ENCODE measurements around the gene EGFLAM.
A peak's percentile ranks its signal among the peaks of the same experiment; 100 is the strongest.

The EGFLAM gene

GRCh38 chr5:38383701-38384100, 125.3 kb downstream of the EGFLAM start:
- no peaks in the 10 kb centered on the region for H3K27me3 ChIP-seq (ENCODE audit: control insufficient read depth in 3 of 3, insufficient read depth in 3 of 3, low read depth in 1 of 3, low read length in 3 of 3)
- H3K79me1 ChIP-seq (ENCODE audit: low read depth, low read length): no peaks in the 10 kb centered on the region
- no peak overlapping the region for H3K9ac ChIP-seq (ENCODE audit: low read depth, low read length, poor library complexity)
- H2AK5ac ChIP-seq (ENCODE audit: low read depth, low read length): no peak overlapping the region
- H3K4me2 ChIP-seq (ENCODE audit: insufficient read depth, low read length, poor library complexity, severe bottlenecking): no peak overlapping the region
- peaks cover 0 to 7% of the 10 kb centered on the region in 2 donors for H3K4me1 ChIP-seq (ENCODE audit: control insufficient read depth in 2 of 2, insufficient read depth in 1 of 2, low read depth in 1 of 2, low read length in 2 of 2)
- H3K18ac ChIP-seq (ENCODE audit: low read length): no peak overlapping the region
- H3K4ac ChIP-seq (ENCODE audit: low read length): no peak overlapping the region
- H2BK120ac ChIP-seq (ENCODE audit: low read depth, low read length): no peak overlapping the region
- no peak overlapping the region for H3K4me3 ChIP-seq (ENCODE audit: low read length in 2 of 2)
- H3K36me3 ChIP-seq (replicated peaks in 1 of 2; ENCODE audit: control insufficient read depth in 2 of 2, insufficient read depth in 2 of 2, low read length in 2 of 2): no peaks in the 10 kb centered on the region
- no peak overlapping the region for H3K27ac ChIP-seq (replicated peaks; ENCODE audit: low read length)
- H2BK5ac ChIP-seq (ENCODE audit: low read length): no peak overlapping the region
- no peak overlapping the region for H2AFZ ChIP-seq (ENCODE audit: low read length)
- H4K8ac ChIP-seq (ENCODE audit: low read depth, low read length): no peak overlapping the region
- H2BK12ac ChIP-seq (ENCODE audit: low read length): no peak overlapping the region
- no peak overlapping the region for H4K91ac ChIP-seq (ENCODE audit: low read depth, low read length, poor library complexity)
- no peak for DNase-seq (ENCODE audit: low spot score)
- H2BK15ac ChIP-seq (ENCODE audit: low read length): no peak overlapping the region
- no peak overlapping the region for H3K14ac ChIP-seq (ENCODE audit: low read length)
- no peaks in the 10 kb centered on the region for H3K9me3 ChIP-seq (replicated peaks in 1 of 2; ENCODE audit: control insufficient read depth in 2 of 2, insufficient read depth in 1 of 2, low read depth in 1 of 2, low read length in 2 of 2)
- H3K23ac ChIP-seq (ENCODE audit: low read depth, low read length, poor library complexity): no peak overlapping the region
- WGBS, 2 donors (ENCODE audit: extremely low coverage in 2 of 2, insufficient read length in 2 of 2, insufficient replicate concordance in 1 of 2): no CpG with 5 or more reads among the region's 3 CpGs

GRCh38 chr5:38384396-38384795, 126.0 kb downstream of the EGFLAM start:
- H3K4ac ChIP-seq (ENCODE audit: low read length): no peak overlapping the region
- no peak for DNase-seq (ENCODE audit: low spot score)
- H3K27me3 ChIP-seq (ENCODE audit: control insufficient read depth in 3 of 3, insufficient read depth in 3 of 3, low read depth in 1 of 3, low read length in 3 of 3): no peaks in the 10 kb centered on the region
- no peak overlapping the region for H2AK5ac ChIP-seq (ENCODE audit: low read depth, low read length)
- H2BK12ac ChIP-seq (ENCODE audit: low read length): no peak overlapping the region
- no peak overlapping the region for H4K91ac ChIP-seq (ENCODE audit: low read depth, low read length, poor library complexity)
- no peak overlapping the region for H3K14ac ChIP-seq (ENCODE audit: low read length)
- no peak overlapping the region for H3K9ac ChIP-seq (ENCODE audit: low read depth, low read length, poor library complexity)
- WGBS, 2 donors (ENCODE audit: extremely low coverage in 2 of 2, insufficient read length in 2 of 2, insufficient replicate concordance in 1 of 2): no CpG with 5 or more reads among the region's 3 CpGs
- H3K23ac ChIP-seq (ENCODE audit: low read depth, low read length, poor library complexity): no peak overlapping the region
- peaks cover 0 to 7% of the 10 kb centered on the region in 2 donors for H3K4me1 ChIP-seq (ENCODE audit: control insufficient read depth in 2 of 2, insufficient read depth in 1 of 2, low read depth in 1 of 2, low read length in 2 of 2)
- no peaks in the 10 kb centered on the region for H3K9me3 ChIP-seq (replicated peaks in 1 of 2; ENCODE audit: control insufficient read depth in 2 of 2, insufficient read depth in 1 of 2, low read depth in 1 of 2, low read length in 2 of 2)
- no peak overlapping the region for H2BK5ac ChIP-seq (ENCODE audit: low read length)
- H3K36me3 ChIP-seq (replicated peaks in 1 of 2; ENCODE audit: control insufficient read depth in 2 of 2, insufficient read depth in 2 of 2, low read length in 2 of 2): no peaks in the 10 kb centered on the region
- no peak overlapping the region for H3K27ac ChIP-seq (replicated peaks; ENCODE audit: low read length)
- no peak overlapping the region for H2BK15ac ChIP-seq (ENCODE audit: low read length)
- H3K18ac ChIP-seq (ENCODE audit: low read length): no peak overlapping the region
- H4K8ac ChIP-seq (ENCODE audit: low read depth, low read length): no peak overlapping the region
- no peaks in the 10 kb centered on the region for H3K79me1 ChIP-seq (ENCODE audit: low read depth, low read length)
- H3K4me2 ChIP-seq (ENCODE audit: insufficient read depth, low read length, poor library complexity, severe bottlenecking): no peak overlapping the region
- H3K4me3 ChIP-seq (ENCODE audit: low read length in 2 of 2): no peak overlapping the region
- no peak overlapping the region for H2BK120ac ChIP-seq (ENCODE audit: low read depth, low read length)
- no peak overlapping the region for H2AFZ ChIP-seq (ENCODE audit: low read length)

GRCh38 chr5:38387161-38387560, 128.8 kb downstream of the EGFLAM start:
- Histone ChIP-seq H2BK12ac (ENCODE audit: low read length) (no peak overlapping the region), H3K23ac (ENCODE audit: low read depth, low read length, poor library complexity) (no peak overlapping the region), H3K4me2 (ENCODE audit: insufficient read depth, low read length, poor library complexity, severe bottlenecking) (no peak overlapping the region), H3K27me3 (ENCODE audit: control insufficient read depth in 3 of 3, insufficient read depth in 3 of 3, low read depth in 1 of 3, low read length in 3 of 3) (no peaks in the 10 kb centered on the region), H3K18ac (ENCODE audit: low read length) (no peak overlapping the region), H2AFZ (ENCODE audit: low read length) (no peak overlapping the region), H2BK120ac (ENCODE audit: low read depth, low read length) (no peak overlapping the region), H3K27ac (replicated peaks; ENCODE audit: low read length) (no peak overlapping the region), H3K14ac (ENCODE audit: low read length) (no peak overlapping the region), H3K4ac (ENCODE audit: low read length) (no peak overlapping the region), H2BK15ac (ENCODE audit: low read length) (no peak overlapping the region), H3K4me3 (ENCODE audit: low read length in 2 of 2) (no peak overlapping the region), H3K4me1 (ENCODE audit: control insufficient read depth in 2 of 2, insufficient read depth in 1 of 2, low read depth in 1 of 2, low read length in 2 of 2) (no peaks in the 10 kb centered on the region), H3K36me3 (replicated peaks in 1 of 2; ENCODE audit: control insufficient read depth in 2 of 2, insufficient read depth in 2 of 2, low read length in 2 of 2) (no peaks in the 10 kb centered on the region), H3K9me3 (replicated peaks in 1 of 2; ENCODE audit: control insufficient read depth in 2 of 2, insufficient read depth in 1 of 2, low read depth in 1 of 2, low read length in 2 of 2) (no peaks in the 10 kb centered on the region), H2BK5ac (ENCODE audit: low read length) (no peak overlapping the region), H3K9ac (ENCODE audit: low read depth, low read length, poor library complexity) (no peak overlapping the region), H3K79me1 (ENCODE audit: low read depth, low read length) (no peaks in the 10 kb centered on the region), H4K91ac (ENCODE audit: low read depth, low read length, poor library complexity) (no peak overlapping the region), H4K8ac (ENCODE audit: low read depth, low read length) (no peak overlapping the region), H2AK5ac (ENCODE audit: low read depth, low read length) (no peak overlapping the region)
- no CpG with 5 or more reads among the region's 2 CpGs for WGBS, 2 donors (ENCODE audit: extremely low coverage in 2 of 2, insufficient read length in 2 of 2, insufficient replicate concordance in 1 of 2)
- no peak for DNase-seq (ENCODE audit: low spot score)

- no peak overlapping the region for H3K23ac ChIP-seq (ENCODE audit: low read depth, low read length, poor library complexity)
- no CpG with 5 or more reads among the region's 15 CpGs for whole genome bisulfite sequencing, 2 donors (ENCODE audit: extremely low coverage in 2 of 2, insufficient read length in 2 of 2, insufficient replicate concordance in 1 of 2)
- no peak overlapping the region for H3K4ac ChIP-seq (ENCODE audit: low read length)
Observed at GRCh38 chr5:38393636-38394035, 135.3 kb downstream of the EGFLAM start.

More at GRCh38 chr5:38393636-38394035, 135.3 kb downstream of the EGFLAM start:
- DNase-seq (ENCODE audit: low spot score): no peak
- Histone ChIP-seq H2BK15ac (ENCODE audit: low read length) (no peak overlapping the region), H3K4me2 (ENCODE audit: insufficient read depth, low read length, poor library complexity, severe bottlenecking) (no peak overlapping the region), H3K18ac (ENCODE audit: low read length) (peak overlapping the region; percentile 35), H3K27me3 (ENCODE audit: control insufficient read depth in 3 of 3, insufficient read depth in 3 of 3, low read depth in 1 of 3, low read length in 3 of 3) (no peaks in the 10 kb centered on the region), H2BK5ac (ENCODE audit: low read length) (no peak overlapping the region), H3K9ac (ENCODE audit: low read depth, low read length, poor library complexity) (no peak overlapping the region), H4K8ac (ENCODE audit: low read depth, low read length) (no peak overlapping the region), H3K27ac (replicated peaks; ENCODE audit: low read length) (no peak overlapping the region), H2BK12ac (ENCODE audit: low read length) (no peak overlapping the region), H3K9me3 (replicated peaks in 1 of 2; ENCODE audit: control insufficient read depth in 2 of 2, insufficient read depth in 1 of 2, low read depth in 1 of 2, low read length in 2 of 2) (no peaks in the 10 kb centered on the region), H3K4me1 (ENCODE audit: control insufficient read depth in 2 of 2, insufficient read depth in 1 of 2, low read depth in 1 of 2, low read length in 2 of 2) (no peaks in the 10 kb centered on the region), H2AFZ (ENCODE audit: low read length) (no peak overlapping the region), H2BK120ac (ENCODE audit: low read depth, low read length) (no peak overlapping the region), H3K4me3 (ENCODE audit: low read length in 2 of 2) (no peak overlapping the region), H3K14ac (ENCODE audit: low read length) (no peak overlapping the region), H3K79me1 (ENCODE audit: low read depth, low read length) (no peaks in the 10 kb centered on the region), H4K91ac (ENCODE audit: low read depth, low read length, poor library complexity) (no peak overlapping the region), H3K36me3 (replicated peaks in 1 of 2; ENCODE audit: control insufficient read depth in 2 of 2, insufficient read depth in 2 of 2, low read length in 2 of 2) (no peaks in the 10 kb centered on the region), H2AK5ac (ENCODE audit: low read depth, low read length) (no peak overlapping the region)

Data from neuronal stem cell (in vitro differentiated cells).